HG03039 (cell line): Measurements from ENCODE around the gene VSTM4.

ENCODE experiments used
- ATAC-seq: cut with Tn5 transposase; IDR thresholded peaks from one replicate; pipeline ENCODE4 v1.9.1; 2021; ENCODE audit warnings: mild to moderate bottlenecking, moderate library complexity; ENCODE audit not compliant: unreplicated experiment

The VSTM4 gene

DNA sequence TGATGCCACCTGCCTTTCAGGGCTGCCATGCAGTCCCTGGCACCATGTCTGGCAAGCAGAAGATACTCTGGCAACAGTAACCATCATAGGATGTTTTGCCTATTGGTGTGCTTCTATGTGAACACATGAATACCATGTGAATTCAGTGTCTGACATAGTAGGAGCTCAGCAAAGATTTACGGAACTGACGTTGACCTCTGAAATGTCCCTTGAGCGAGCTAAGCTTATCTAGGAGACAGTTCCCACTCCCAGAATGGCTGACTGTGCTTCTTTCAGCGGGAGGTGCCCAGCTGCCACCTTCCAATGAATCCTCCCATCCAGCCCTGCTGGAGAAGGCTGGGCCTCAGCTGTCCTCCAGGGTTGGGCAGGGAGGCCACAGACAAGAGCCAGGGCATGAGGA lies 104.5 kb downstream of the VSTM4 start:
- no peak for ATAC-seq

DNA sequence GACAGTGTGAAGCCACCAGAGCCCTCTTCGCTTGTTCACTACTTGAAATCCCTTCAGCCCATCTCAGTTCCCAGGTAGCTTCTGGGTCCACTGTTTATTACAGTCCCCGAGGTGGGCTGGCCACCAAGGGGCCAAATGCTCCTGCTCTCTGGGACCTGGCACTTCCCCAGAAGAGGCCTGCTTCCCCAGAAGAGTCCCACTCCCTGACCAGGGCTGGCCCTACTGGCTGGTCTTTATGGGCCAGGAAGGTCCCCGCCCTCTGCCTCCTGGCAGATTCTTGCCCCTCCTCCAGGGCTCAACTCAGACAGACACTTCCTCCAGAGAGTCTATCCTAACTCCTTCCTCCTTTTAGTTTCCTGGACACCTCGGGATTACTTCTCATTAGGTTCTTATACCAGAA lies 105.0 kb downstream of the VSTM4 start:
- ATAC-seq = no peak

DNA sequence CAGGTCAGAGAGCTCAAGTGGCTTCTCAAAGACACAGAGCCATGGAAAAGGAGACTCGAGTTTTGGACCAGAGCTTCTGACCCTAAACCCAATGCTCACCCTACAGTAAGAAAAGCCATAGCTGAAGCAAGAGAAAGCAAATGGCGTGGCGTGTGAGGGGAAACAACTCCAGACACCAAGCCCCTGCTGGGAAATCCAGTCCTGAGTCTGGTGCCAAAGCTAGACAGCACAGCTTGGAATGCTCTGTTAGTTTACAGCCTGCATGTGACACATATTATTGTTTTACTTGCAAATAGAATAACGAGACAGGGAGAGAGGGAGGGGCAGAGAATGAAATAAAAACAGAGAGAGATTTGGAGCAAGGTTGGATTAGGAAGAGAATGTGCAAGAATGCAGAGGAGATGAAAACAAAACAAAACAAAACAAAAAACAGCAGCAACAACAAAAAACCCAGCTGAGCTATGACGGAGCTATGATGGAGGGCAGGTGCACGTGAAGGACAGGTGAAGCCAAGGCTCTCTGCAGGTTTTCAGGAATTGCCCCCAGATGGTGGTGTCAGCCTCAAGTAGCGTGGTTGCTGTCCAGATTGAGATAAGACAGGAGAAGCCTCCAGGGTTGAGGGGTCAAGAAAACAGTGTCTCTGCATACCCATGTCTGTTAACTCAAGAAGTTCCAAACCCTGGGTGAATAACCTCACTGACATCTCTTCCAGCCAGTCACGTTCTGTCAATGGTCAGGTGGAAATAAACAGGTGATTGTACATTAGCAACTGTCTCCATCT lies 105.9 kb downstream of the VSTM4 start:
- ATAC-seq = no peak

DNA sequence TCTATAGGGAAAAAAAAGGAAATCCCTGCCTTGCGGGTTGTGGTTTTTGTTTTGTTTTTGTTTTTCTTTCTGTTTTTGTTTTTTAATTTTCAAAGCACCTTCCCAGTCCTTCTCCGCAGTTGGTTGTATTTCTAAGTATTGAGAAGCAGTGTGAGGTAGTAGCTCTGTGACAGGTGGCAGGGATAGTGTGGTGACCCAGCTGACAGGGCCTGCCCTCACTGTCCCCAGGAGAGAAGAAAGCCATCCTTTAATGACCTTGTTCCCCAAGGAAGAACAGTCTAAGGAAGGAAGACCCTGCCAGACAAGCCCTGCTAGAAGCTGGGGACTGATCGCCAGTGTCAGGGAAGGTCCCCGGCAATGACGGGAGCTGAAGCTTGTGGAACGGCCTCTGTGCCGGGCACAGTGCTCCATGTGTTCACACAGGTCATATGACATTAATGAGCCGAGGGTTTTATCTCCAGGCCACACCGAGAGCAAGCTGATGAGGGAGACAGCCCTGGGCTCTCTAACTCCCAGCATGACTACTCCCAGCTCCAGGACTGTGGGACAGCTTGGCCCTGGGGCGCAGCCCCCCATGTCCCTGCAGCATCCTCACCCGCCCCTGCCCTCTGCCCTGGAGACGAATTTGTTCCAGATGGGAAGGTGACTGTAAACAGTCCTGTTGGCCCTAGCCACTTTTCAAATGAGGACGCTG lies 106.7 kb downstream of the VSTM4 start:
- no peak for ATAC-seq

DNA sequence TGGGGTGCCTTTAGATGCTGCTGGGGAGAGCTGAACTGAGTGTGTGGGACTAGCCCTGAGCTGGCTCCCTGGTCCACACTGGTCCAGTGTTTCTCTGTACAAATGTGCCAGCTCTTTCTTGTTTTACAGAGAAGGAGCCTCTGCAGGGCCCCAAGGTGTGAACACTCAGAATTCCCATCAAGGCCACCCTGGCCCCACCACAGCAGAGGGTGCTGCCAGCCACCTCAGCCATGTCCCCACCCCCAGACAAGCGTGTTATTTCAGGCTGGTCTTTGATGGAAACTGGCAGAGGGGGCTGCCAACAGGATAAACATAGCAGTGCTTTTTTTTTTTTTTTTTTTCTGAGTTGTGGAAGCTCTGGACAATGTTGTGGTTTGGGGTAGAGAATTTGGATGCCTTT lies 107.2 kb downstream of the VSTM4 start:
- ATAC-seq = no peak

DNA sequence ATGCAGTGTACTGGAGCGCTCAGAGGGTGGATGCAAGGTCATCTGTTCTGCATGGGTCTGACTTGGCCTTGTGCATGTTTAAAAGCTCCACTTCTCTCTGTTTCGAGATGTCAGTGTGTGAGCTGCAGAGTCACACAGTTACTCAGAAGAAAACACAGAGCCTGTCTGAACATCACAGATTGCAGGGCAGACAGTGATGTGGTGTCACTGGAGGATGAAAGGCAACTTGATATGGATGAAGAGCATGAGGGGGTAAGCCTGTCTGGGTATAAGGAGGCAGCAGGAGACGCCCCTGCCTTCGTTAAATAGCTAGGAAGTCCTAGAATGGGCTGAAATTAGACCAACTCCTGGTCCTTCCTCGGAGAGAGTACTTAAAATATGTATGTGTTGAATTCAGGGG lies 108.2 kb downstream of the VSTM4 start:
- no peak for ATAC-seq

DNA sequence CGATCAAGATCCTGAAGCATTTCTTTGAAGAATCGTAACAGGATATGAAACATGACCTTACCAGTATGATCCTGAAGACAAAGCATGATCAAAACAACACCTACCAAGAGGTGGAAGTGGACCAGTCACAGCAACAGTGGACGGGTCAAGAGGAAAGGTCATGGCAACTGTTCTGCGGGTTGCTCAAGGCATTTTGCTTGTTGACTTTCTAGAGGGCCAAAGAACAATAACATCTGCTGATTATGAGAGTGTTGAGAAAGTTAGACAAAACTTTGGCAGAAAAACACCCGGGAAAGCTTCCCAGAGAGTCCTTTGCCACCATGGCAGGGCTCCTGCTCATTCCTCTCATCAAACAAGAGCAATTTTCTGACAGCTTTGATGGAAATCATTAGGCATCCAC lies 110.1 kb downstream of the VSTM4 start:
- no peak for ATAC-seq

DNA sequence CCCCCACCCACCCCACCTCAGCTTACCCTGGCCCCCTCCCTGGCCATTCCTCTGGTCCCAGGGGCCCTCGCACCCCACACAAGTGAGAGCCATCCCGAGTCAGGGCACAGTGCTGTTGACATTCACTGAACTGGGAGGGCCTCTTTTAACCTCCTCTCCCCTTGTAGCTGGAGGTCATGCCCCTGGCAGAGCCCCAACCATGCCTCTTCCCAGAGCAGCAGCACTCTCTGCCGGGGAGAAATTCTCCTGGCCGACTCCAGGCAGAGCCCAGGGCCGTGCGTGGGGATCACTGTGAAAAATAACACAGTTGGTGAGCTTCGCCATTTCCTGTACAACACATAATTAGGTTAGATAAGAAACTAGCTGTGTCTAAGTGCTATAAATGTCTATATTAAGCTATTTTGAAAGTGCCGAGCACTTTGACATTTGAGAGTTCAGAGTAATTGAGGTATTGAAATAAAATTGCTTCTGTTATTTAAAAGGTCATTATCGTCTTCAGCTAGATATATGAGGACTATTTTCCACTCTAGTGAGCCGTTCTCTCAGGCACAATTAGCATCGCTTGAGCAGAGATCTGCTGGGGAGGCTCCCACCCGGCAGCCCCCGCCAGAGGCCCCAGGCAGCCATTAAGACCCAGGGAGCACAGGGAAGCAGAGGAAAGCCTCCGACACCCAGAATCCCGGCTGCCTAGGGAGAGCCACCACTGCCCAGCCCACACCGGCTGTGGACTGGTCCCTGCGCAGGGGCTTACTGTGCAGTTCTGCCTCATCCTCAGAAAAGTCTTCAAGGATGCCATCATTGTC lies 113.3 kb downstream of the VSTM4 start:
- ATAC-seq = no peak

DNA sequence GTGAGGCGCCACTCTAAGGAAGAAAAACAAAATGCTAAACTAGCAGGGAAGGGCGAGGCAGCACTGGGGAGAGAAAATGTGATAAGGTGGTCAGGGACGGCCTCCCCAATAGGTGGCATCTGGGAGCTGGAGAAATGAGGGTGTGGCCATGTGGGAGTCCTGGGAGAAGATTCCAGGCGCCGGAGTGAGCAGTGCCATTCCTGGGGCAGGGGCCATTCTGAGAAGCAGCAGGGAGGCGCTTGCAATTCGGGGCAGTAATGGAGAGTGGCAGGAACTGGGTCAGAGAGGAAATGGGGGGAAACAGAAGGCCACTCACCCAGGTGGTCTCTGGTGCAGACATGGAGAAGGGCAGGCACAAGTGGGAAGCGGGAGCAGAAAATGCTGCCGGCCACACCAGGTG lies 113.9 kb downstream of the VSTM4 start:
- no peak for ATAC-seq

DNA sequence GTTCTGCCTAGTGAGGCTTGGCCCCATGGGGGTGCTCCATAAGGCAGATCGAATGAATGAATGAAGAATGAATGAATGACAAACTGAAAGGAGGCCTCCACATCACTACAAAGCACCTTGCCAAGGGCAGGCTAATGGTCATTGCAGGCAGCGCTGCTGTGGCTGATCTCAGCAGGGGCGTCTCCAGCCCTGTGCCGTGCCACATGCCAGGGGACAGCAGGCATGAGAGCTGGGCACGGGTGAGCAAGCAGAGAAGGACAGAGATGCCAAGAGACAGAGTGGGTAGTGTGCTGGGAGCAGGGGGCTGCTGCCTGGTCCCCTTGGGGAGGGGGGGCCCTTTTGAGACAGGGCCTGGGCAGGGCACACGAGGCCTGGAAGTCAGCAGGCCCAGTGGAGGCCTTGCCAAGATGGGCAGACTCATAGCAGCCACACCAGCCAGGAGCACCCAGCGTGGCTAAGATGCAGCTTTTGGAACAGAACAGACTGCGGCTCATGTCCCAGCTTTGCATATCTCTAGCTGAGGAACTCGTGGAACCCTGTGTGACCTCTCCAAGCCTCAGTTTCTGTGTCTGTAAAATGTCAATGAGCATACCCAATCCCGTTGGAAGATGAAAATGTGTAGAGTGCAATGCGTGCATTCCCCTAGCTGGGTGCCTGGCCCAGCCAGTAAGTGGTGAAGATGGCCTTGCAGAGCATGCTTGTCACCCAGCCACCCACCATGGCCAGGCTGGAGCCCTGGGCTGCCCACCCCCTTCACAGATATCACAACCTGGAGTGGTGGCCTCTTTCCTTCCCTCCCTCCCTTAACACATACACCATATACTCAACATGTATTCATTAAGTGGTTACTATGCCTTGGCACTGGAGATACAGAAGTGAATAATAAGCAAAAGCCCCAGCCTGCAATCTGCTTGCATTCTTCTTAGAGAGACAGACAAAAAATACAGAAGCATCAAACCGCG lies 114.6 kb downstream of the VSTM4 start:
- no peak for ATAC-seq

DNA sequence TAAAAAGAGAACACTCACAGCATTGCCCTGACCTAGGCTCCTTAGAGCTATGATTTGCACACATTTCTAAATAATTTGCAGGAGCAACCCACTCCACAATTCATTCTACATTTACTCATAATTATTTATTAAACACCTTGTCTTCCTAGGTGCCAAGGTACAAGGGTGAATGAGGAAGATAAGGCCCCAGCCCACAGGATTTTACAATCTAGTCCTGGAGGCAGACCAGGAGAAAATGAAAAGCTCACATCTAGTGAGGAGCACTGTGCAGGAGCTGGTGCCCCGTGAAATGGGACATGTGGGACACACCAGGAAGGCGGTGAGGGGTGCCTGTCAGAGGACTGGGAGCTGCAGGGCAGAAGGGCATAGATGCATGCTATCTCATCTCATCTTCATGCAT lies 116.0 kb downstream of the VSTM4 start:
- ATAC-seq = no peak

DNA sequence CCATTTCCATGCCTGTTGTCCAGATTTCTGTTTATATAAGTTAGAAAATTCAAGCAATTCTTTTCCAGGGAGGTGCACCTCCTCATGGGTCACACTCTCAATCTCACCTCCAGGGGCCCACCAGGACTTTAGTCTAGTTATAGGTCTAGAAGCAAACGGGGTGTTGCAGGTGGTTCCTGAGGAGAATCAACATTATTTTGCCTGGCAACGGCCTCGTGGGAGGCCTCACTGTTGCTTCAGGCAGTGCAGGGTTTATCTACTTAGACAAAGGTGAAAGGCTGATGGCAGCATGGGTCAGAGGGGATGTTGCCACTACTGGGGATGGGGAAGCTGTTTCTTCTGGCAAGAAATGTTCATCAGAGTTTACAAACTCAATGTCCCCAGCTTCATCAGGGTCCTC lies 119.0 kb downstream of the VSTM4 start:
- ATAC-seq = no peak

DNA sequence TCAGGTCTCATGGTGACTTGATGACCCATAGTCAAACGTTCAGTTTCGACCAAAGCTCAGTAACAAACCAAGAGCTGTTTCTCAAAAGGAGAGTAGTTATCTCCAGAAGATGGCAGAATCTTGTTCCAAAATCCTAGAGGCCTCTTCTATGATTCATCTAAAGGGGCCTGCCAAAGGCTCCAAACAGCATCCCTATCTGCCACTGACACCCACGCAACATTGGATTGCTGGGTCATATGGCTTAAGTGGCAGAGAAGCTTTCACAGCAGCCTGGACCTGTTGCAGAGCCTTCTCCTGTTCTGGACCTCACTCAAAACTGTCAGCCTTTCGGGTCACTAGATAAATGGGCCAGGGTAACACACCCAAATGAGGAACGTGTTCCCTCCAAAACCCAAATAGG lies 121.7 kb downstream of the VSTM4 start:
- ATAC-seq = no peak

DNA sequence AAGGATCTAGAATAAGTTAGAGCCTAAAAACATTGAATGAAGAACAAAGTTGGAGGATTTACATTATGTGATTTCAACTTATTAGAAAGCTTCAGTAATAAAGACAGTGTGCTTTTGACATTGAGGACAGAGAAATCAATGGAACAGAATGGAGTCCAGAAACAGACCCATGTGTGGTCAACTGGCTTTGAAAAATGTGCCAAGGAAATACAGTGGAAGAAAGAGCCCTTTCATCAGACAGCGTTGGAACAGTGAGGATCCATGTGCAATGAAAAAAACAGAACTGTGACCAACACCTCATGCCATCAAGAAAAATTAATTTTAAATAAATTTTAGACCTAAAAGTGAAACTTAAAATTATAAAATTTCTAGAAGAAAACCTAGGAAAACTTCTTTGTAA lies 125.1 kb downstream of the VSTM4 start:
- no peak for ATAC-seq

DNA sequence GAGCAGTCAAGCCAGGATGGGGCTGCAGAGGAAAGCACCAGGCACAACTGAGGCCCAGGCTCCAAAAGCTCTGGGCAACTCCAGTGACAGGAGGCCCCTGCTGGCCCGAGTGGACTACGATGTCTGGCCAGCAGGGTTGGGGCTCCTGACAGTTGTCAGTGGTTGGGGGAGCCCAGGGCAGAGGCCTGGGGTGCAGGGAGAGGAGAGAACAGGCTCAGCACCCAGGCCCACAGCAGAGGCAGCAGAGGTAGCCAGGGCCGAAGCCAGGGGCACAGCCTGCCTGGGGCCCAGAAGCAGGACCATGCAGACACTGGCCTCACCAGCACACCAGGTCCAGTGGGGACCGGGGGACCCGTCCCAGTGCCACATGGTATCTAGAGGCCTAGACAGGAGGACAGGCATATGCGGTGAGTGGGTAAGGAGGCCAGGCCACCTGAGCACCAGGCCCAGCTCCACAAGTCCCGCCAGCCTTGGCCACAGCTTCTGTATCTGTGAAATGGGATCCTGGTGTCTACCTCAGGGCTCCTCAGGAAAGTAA lies 129.6 kb downstream of the VSTM4 start:
- ATAC-seq = no peak

DNA sequence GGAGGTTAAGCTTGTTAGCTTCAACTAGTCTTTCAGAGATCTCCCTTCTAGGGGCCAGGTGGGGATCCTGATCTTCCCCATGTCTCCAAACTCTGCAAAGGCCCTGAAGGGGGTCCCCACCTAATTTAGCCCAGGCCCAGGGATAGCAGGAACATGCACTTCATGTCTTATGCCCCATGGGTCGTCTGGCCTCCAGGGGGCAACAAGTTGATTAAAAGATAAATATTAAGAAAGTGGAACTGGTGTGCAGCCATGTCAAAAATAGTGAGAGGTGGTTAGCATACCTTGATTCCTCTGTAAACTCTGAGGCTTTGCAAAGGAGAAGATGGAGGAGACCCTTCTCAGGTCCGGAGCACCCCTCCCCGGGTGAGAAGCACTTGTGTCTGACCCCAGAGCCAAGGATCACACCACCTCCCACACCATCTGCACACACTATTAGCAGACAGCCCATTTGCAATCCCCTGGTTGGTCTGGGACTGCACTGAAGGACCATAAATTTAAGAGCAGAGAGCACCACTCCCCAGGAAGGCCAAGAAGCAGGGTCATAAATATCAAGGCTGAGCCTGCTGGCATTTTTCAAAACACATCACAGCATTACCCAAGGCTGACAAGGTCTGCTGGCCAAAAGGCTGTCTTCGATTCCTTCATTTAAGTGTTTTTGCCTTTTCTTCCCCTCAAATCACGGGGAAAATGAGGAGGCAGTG lies 131.5 kb downstream of the VSTM4 start:
- no peak for ATAC-seq

DNA sequence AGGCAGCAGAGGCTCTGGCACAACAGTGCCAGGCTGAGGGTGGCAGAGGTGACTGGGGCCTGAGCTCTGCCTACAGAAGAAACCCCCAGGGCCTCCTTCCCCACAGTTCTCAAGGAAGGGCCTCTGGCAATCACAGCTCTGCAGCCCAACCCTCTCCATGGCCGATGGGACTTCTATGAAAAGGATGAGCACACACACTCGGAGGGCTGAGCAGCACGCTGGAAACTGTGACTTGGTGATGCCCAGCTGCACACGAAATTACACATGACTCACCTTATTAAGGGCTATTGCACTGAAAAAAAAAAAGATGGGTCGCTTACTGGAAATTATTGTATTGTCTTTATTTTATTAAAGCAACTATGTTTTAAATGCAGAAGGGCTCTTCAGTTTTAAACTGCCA lies 132.7 kb downstream of the VSTM4 start:
- no peak for ATAC-seq

DNA sequence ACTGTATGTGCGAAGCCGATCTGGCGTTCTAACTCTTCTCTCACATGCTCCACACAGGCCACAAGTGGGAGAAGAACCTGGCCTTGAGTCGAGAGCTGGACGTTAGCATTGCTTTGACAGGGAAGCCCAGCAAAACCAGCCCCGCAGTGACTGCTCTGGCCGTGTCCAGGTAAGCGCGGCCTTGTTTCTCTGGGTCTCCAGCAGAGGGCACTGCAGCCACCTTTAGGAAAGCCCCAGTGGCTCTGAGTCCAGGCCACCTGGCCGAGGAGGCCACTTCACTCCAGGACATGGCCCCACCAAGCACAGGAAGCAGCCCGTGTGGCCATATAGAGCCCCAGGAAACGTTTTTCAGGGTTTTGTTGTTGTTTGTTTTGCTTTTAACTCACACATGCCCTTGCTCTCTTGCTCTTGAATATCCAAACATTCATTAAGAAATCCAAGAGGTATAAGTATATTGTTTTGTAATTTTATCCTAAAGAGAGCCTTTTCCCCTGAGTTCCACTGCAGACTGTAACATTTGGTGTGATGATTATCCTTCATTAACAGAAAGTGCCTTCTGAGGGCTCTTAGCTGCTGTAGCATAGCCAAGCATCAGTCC lies 133.9 kb downstream of the VSTM4 start:
- no peak for ATAC-seq

DNA sequence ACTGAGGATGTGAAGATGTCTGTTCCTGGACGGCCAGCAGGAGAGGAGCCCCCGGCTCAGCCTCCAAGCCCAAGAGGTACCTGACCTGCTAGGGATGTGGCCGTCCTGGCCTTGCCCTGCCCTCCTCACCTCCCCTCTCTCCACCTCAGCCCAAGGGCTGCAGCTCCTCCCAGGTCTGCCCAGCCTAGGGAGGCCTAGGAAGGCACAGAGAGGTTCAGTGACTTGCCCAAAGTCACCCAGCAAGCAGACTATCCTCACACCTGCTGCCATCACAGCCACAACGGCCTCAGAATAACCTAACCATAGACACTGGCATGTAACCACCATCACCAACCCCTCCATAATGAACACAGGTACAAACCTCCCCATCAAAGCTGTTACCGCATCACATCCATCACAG lies 137.0 kb downstream of the VSTM4 start:
- ATAC-seq = no peak
